Suprapubic skin (tissue), 4 donors: ENCODE results near the gene TIPIN.

Experiments
- POLR2A ChIP-seq, 2 donors: fragments of 450-650 bp; IDR thresholded peaks; one replicate each; pipeline ENCODE4 v1.6.1; 2017; ENCODE audit warnings: antibody characterized with exemption in 2 of 2, mild to moderate bottlenecking in 2 of 2, moderate library complexity in 2 of 2
- POLR2AphosphoS5 ChIP-seq, 3 donors: sonication (generic); formaldehyde crosslinking; IDR thresholded peaks; one replicate each; pipeline ENCODE4 v1.6.1; 2017; ENCODE audit warnings: antibody characterized with exemption in 3 of 3
- TF ChIP-seq, protein P1 (sequence below), 2 donors: fragments of 200-600 bp in 1 of 2; fragments of 450-650 bp in 1 of 2; sonication (generic) in 1 of 2; IDR thresholded peaks; one replicate each; pipeline ENCODE4 v1.5.1; 2016 to 2019; ENCODE audit warnings: antibody characterized with exemption in 2 of 2, mild to moderate bottlenecking in 1 of 2, moderate library complexity in 1 of 2

DNA sequence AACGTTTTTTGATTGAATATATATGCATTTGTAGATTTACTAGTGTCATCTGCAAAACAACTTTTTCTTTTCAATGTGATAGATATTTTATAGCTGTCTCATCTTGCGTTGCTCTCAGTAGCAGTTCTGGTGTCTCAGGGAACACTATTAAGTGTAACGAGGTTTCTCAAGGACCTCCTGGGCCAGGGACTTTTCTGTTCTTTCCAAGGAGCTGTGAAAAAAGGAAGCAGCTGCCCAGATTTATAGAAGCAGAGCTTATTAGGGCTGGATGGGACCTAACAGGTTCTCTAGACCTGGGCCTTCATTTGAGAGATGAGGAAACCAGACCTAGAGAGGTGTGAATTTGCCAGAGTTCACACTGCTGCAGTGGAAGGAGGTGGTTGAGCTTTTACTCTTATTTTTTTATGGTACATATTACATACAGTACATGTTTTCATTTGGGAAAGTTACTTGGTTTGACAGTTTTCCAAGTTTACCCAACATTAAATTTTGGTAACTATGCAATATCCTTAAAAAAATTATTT is 46.3 kb upstream of the TIPIN start:
- TF ChIP-seq POLR2A (IDR thresholded peaks at IDR 0.05) (no peak), POLR2AphosphoS5 (IDR thresholded peaks at IDR 0.05) (no peak)
- TF ChIP-seq, protein P1, sequence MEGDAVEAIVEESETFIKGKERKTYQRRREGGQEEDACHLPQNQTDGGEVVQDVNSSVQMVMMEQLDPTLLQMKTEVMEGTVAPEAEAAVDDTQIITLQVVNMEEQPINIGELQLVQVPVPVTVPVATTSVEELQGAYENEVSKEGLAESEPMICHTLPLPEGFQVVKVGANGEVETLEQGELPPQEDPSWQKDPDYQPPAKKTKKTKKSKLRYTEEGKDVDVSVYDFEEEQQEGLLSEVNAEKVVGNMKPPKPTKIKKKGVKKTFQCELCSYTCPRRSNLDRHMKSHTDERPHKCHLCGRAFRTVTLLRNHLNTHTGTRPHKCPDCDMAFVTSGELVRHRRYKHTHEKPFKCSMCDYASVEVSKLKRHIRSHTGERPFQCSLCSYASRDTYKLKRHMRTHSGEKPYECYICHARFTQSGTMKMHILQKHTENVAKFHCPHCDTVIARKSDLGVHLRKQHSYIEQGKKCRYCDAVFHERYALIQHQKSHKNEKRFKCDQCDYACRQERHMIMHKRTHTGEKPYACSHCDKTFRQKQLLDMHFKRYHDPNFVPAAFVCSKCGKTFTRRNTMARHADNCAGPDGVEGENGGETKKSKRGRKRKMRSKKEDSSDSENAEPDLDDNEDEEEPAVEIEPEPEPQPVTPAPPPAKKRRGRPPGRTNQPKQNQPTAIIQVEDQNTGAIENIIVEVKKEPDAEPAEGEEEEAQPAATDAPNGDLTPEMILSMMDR (IDR thresholded peaks at IDR 0.05), result no peak
